Measurements from ENCODE around the gene SIGLECL1.

SIGLECL1 gene

DNA sequence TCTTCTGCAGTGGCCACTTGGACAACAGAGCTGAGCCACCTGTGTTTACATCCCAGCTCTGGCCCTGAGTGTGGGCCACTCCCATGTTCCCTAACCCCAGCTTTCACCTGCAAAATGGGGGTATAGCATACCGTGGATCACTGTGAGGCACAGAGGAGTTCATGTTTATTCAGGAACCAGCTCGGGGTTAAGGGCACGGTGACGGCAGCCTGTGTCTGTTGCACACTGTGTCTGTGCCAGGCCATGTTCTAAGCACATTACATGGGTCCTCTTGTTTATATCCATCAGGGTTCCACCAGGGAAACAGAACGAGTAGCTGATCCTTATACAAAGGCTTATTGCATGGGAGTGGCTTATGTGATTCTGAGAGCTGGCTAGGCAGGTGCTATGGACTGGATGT lies 46.5 kb downstream of the SIGLECL1 start:
- no peak for DNase-seq

DNA sequence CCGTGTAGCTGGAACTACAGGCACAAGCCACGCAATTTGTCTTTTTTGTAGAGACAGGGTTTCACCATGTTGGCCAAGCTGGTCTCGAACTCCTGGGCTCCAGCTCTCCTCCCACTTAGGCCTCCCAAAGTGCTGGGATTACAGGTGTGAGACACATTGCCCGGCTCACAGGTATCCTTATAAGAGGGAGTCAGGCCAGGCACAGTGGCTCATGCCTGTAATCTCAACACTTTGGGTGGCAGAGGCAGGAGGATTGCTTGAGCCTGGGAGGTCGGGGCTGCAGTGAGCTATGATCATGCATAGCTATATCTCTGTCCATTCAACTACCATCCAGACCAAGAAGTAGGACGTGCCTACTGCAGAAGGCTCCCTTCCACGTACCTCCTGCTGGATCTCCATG lies 50.4 kb downstream of the SIGLECL1 start:
- DNase-seq: no peak

DNA sequence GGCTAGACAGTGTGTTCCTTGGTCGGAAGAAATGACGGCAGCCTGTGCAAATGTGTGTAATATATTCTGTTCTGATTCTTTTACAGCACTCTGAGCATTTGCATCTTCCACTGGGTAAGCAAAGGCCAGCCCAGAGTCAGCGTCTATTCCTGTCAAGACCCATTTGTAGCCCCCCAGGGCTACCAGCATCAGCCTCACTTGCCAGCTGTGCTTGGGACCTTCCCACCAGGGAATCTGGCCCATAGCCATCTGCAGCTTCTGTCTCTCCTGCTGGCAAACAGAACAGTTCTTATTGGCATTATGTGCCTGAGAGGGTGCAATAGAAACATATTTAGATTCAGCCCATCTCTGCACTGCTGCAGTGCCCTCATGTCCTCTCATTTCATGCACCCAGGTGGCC lies 54.6 kb downstream of the SIGLECL1 start:
- no peak for DNase-seq

DNA sequence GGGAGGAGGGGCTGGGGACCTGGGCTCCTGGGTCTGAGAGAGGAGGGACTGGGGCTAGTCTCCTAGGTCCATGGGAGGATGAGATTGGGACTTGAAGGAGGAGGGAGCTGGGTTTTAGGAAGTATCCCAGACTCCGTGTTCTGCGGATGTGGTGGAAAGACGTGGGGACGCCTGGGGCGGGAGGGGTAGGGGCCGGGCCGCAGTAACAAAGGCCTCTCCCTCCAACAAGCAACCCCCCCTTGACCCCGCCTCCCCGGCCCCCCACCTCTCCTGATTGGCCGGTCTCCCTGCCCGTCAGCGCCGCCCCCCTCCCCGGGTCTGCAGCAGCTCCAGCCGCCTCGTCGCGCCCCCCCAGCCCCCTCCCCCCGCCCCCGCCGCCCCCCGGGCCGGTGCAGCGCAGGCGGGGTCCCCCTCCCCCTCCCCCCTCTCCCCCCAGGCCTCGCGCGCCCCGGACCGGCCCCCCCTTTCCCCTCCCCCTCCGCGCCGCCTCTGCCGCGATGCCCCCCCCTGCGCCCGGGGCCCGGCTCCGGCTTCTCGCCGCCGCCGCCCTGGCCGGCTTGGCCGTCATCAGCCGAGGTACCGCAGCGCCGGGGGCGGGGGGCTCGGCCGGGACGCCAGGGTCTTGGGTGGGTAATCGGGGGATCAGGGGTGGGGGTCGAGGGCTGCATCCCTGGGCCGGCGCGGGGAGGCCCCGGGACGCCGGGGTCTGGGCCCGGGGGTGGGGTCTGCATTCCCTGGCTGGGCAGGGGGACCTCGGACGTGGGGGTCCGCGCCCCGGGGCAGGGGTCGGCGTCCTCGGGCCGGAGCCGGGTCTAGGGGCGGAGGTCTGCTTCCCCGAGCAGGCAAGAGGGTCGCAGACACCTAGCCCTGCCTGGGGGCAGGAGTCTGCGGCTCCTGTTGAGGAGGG lies 60.7 kb downstream of the SIGLECL1 start, which contains the start of gene IGLON5:
TSS of gene IGLON5 (plus strand) at position 294 of the 907 bp plus-strand sequence. CDS start at position 498, 204 bp downstream.
- no peak for DNase-seq

DNA sequence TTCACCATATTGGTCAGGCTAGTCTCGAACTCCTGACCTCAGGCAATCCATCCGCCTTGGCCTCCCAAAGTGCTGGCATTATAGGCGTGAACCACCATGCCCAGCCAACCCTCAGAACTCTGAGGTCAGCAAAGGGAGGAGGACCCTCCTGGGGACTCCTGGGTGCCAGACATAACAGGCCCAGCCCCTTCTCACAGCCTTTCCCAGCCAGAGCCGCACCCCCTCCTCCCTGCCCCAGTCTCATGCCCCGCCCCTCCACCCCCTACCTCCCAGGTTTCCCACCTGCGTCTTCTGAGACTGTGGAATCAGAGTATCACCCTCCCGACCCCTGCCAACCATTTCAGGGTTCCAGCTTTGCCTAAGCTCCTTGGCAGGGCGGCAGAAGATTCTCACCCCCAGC lies 65.8 kb downstream of the SIGLECL1 start:
- no peak for DNase-seq

DNA sequence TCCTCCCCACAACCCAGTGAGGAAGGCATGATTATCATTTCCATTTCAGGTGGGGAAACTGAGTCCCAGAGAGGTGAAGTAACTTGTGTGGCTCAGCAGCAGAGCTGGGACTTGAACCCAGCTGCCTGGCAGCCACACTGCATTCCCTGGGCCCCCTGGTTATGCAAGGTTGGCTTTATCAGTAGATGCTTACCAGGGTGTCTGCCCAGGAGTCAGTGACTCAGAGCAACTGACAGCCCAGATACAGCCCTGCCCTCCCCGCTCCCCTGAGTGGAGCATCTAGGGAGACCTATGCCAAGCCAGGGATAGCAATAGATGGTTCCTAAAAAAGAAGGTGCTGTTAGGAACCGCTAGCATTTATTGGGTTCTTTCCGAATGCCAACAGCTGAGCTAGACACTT lies 66.5 kb downstream of the SIGLECL1 start:
- DNase-seq: no peak

DNA sequence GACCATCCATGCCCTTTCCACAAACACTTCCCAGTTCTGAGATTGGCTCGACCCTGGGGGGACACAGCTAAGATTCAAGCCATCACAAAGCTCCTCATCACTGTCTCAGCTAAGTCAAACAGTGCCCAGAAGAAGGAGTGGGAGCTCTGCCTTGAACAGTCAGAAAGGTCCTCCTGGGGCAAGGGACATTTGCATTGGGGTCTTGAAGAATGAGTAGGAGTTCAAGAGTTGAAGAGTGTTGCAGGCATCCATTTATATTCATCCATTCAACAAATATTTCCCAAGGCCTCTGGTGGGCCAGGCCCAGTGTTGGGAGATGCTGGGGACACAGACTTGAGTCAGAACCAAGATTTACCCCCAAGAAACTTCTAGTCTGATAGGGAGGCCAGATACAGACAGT lies 67.1 kb downstream of the SIGLECL1 start:
- DNase-seq: no peak

Measured in activated naive CD4-positive, alpha-beta T cell treated with anti-CD3 and anti-CD28 coated beads, Interleukin-2, amount 50 U/mL, for 16 hours (primary cell).